Chondrocyte (in vitro differentiated cells): ENCODE results near the gene PRKAG2. TPM values are rescaled to one million over a fixed set of nuclear protein-coding genes. Genes with fewer than 3 reads are reported as not detected.
A peak's percentile ranks its signal among the peaks of the same experiment; 100 is the strongest.

Source experiments
- DNase-seq: peaks from one replicate; pipeline ENCODE4 v3.0.0; 2021; ENCODE audit warnings: mixed read lengths, low spot score
- H3K27ac Mint-ChIP-seq: one replicate; pipeline ENCODE4 v1.8.0; 2021; ENCODE audit warnings: mild to moderate bottlenecking, moderate library complexity, mixed read lengths; ENCODE audit not compliant: unreplicated experiment
- H3K27me3 Mint-ChIP-seq: 2 replicates; pipeline ENCODE4 v1.8.0; 2021; ENCODE audit warnings: low read depth, mixed read lengths
- H3K36me3 Mint-ChIP-seq: 2 replicates; pipeline ENCODE4 v1.8.0; 2021; ENCODE audit warnings: low read depth, mixed read lengths
- H3K4me1 Mint-ChIP-seq: 2 replicates; pipeline ENCODE4 v1.8.0; 2021; ENCODE audit warnings: low read depth, mild to moderate bottlenecking, mixed read lengths
- H3K4me3 Mint-ChIP-seq: one replicate; pipeline ENCODE4 v1.8.0; 2021; ENCODE audit warnings: mild to moderate bottlenecking, moderate library complexity, mixed read lengths; ENCODE audit not compliant: unreplicated experiment
- H3K9me3 Mint-ChIP-seq: 2 replicates; pipeline ENCODE4 v1.8.0; 2021; ENCODE audit warnings: low read depth, mixed read lengths
- CTCF ChIP-seq: fragments of 200-600 bp; sonication (generic); IDR thresholded peaks from 2 replicates; pipeline ENCODE4 v1.5.0; 2021; ENCODE audit warnings: antibody characterized with exemption, mild to moderate bottlenecking, moderate library complexity
- total RNA-seq: library from RNA; stranded (reverse); gene quantifications from 3 replicates; pipeline ENCODE4 v1.2.1, GENCODE V29; 2021

Gene PRKAG2
- total RNA-seq, 1 donor from 2014 or later, result 35.4 TPM

DNA sequence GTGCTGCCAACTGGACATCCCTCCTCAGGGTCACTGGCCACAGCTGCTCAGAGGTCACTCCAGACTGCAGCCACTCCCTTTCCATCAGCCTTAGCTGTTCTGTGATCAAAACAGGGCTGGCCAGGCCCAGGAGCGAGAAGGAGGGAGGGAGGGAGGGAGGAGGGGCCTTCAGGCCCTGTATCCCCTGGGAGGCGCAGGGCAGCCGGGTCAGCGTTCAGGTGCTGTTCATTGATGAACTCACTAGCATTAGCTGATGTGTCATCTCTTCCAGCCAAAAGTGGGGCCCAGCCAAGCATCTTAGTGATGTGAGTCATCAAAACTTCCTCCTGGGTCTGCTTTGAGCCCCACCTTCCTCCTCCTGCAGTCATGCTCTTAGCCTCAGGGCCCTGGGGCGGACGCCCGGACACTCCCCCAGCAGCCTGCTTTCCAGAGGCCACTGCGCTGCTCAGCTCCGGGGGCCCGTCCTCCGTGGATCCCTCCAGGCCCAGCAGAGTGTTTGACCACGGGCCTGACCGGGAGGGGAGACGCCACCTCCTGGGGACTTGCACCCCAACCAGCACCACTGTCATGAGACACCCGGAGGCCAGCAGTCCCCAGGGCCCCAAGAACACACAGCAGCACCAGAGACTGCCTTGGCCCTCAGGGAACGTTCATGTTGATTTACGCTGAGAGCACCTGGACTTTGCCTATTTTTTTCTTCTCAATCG is 149.2 kb downstream of the PRKAG2 start:
- peak; percentile 89 for DNase-seq
- Mint-ChIP-seq H3K4me1 (peaks cover 33% of the 10 kb centered on the region), H3K27ac (no peak overlapping the region), H3K36me3 (no peaks in the 10 kb centered on the region), H3K9me3 (no peaks in the 10 kb centered on the region), H3K4me3 (no peak overlapping the region), H3K27me3 (peaks cover 3% of the 10 kb centered on the region)
- peak; percentile 39 for TF ChIP-seq CTCF

DNA sequence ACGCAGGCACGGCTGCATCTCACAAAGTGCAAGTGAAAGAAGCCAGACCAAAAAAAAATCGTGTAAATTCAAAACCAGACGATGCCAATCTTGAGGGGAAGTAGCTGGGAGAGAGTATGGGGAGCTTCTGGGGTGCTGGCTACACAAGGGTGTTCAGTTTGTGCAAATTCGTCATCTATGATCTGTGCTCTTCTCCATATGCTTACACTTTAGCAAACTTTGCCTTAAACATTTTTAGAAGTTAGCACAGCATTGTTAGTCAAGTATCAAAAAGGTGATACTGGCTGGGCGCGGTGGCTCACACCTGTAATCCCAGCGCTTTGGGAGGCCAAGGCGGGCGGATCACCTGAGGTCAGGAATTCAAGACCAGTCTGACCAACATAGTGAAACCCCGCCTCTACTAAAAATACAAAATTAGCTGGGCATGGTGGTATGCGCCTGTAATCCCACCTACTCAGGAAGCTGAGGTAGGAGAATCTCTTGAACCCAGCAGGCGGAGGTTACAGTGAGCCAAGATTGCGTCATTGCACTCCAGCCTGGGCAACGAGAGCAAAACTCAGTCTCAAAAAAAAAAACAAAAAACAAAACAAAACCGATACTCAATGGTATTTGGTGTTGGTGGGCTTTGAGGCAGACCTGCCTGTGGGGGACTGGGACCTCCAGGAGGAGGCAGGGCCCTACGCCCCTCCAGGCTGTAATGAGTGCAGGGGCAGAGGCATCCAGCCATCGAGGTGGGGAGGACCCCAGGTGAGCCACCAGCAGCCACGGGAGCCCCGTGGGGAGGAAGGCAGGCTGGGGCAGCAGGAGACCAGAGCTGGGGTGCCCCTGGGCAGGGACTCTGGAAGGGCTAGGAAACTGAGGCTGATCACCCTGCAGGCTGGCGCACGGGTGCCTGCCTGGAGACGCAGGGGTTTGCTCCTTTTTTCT is 150.0 kb downstream of the PRKAG2 start:
- Mint-ChIP-seq H3K4me3 (no peak overlapping the region), H3K27me3 (peaks cover 3% of the 10 kb centered on the region), H3K27ac (peak overlapping the region; percentile 51), H3K36me3 (no peaks in the 10 kb centered on the region), H3K9me3 (no peaks in the 10 kb centered on the region), H3K4me1 (peaks cover 33% of the 10 kb centered on the region)
- peak; percentile 62 for DNase-seq
- TF ChIP-seq CTCF, result no peak

DNA sequence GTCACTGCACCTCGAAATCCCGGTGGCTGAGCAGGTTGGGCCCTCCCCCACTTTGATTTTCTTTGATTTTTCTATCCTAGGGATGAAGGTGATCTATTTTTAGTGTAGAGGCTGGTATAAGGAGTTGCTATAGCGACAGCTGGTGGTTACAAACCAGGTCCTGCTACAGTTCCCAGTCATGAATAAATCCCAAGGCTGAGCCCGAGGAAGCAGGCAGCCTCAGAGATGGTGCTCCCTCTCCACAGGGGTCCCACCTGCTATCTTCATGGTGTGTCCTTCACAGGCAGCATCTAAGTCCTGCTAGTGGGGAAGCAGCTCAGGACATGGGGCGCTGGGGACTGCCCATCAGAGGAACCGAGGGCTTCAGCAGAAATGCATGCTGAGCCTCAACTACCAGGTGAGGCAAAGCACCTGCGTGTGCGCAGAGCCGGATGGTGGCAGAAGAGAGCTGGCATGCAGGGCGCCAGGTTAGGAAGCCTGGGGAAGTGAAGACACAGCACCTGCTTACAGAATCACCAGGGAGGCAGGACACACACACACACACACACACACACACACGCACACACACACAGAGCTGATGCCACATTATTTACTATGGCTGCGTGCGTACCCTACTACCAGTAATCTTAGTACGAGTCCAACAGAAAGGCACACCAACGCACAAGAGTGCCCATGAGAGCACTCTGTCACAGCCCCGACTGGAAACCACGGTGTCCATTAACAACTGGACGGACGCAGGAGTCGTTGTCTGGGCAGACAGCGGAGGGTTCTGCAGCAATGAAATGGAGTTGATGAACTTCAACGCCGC is 150.9 kb downstream of the PRKAG2 start:
- peak; percentile 61 for DNase-seq
- H3K4me3 Mint-ChIP-seq, result no peak overlapping the region
- H3K36me3 Mint-ChIP-seq, result no peaks in the 10 kb centered on the region
- peaks cover 33% of the 10 kb centered on the region for H3K4me1 Mint-ChIP-seq
- TF ChIP-seq CTCF, result peak; percentile 16
- no peaks in the 10 kb centered on the region for H3K9me3 Mint-ChIP-seq
- peak overlapping the region; percentile 27 for H3K27ac Mint-ChIP-seq
- H3K27me3 Mint-ChIP-seq, result peaks cover 3% of the 10 kb centered on the region

GRCh38 chr7:151724920-151725584 is 151.9 kb downstream of the PRKAG2 start:
- Mint-ChIP-seq H3K9me3 (no peaks in the 10 kb centered on the region), H3K4me1 (peaks cover 37% of the 10 kb centered on the region), H3K4me3 (no peak overlapping the region), H3K36me3 (no peaks in the 10 kb centered on the region), H3K27ac (no peak overlapping the region), H3K27me3 (peaks cover 3% of the 10 kb centered on the region)
- no peak for TF ChIP-seq CTCF
- no peak for DNase-seq
